ENCODE measurements around the gene CDK18. TPM values are rescaled to one million over a fixed set of nuclear protein-coding genes. Genes with fewer than 3 reads are reported as not detected.
"Not testable (repeated sequence)": the region's sequence is repeated elsewhere in the genome, so short reads cannot be mapped to it uniquely, and the experiment has no call there.

The CDK18 gene
- polyA plus RNA-seq, 10 donors: 5.7 to 20.5 (median 9.4) TPM

- DNase-seq: no peak
Measured at GRCh38 chr1:205480349-205480985, 24.0 kb upstream of the CDK18 start.

- DNase-seq: no peak
Measured at GRCh38 chr1:205481218-205481617, 23.3 kb upstream of the CDK18 start.

GRCh38 chr1:205481629-205482151 is 22.8 kb upstream of the CDK18 start:
- DNase-seq: no peak

GRCh38 chr1:205482587-205482986 is 21.9 kb upstream of the CDK18 start:
- DNase-seq: not testable (repeated sequence)

- no peak for DNase-seq
Measured at GRCh38 chr1:205483372-205483771, 21.1 kb upstream of the CDK18 start.

- DNase-seq: peak; percentile 38 to 81 (median 63)
Measured at GRCh38 chr1:205484985-205485967, 19.2 kb upstream of the CDK18 start.

- DNase-seq: no peak
Measured at GRCh38 chr1:205486258-205486657, 18.2 kb upstream of the CDK18 start.

- peak in 2 of 3 donors; percentile 58 to 71 for DNase-seq
Measured at GRCh38 chr1:205488074-205488723, 16.3 kb upstream of the CDK18 start.

GRCh38 chr1:205491794-205492193 is 12.7 kb upstream of the CDK18 start:
- no peak for DNase-seq

GRCh38 chr1:205492201-205492667 is 12.2 kb upstream of the CDK18 start:
- DNase-seq: no peak

- no peak for DNase-seq
Measured at GRCh38 chr1:205492774-205493173, 11.7 kb upstream of the CDK18 start.

GRCh38 chr1:205493241-205494085 is 11.0 kb upstream of the CDK18 start:
- DNase-seq: peak in 1 of 3 donors; percentile 40

GRCh38 chr1:205494115-205494514 is 10.4 kb upstream of the CDK18 start:
- DNase-seq: no peak

- no peak for DNase-seq
Measured at GRCh38 chr1:205495237-205495823, 9.1 kb upstream of the CDK18 start.

- DNase-seq: no peak
Measured at GRCh38 chr1:205496661-205497060, 7.8 kb upstream of the CDK18 start.

GRCh38 chr1:205497351-205497750 is 7.1 kb upstream of the CDK18 start:
- no peak for DNase-seq

- no peak for DNase-seq
Measured at GRCh38 chr1:205499789-205500188, 4.7 kb upstream of the CDK18 start.

GRCh38 chr1:205500240-205501233 is 3.9 kb upstream of the CDK18 start:
- peak in 1 of 3 donors; percentile 33 for DNase-seq

GRCh38 chr1:205502111-205502810 is 2.2 kb upstream of the CDK18 start:
- DNase-seq: no peak

Data from muscle of back (tissue), 11 donors.